ENCODE measurements around the gene MRPL34. TPM values are rescaled to one million over a fixed set of nuclear protein-coding genes. Genes with fewer than 3 reads are reported as not detected.

The MRPL34 gene
- total RNA-seq, 1 donor from 2014 or later: 52.4 TPM

- no peak for DNase-seq
Observed at GRCh38 chr19:17341845-17342244, 36.2 kb downstream of the MRPL34 start.

GRCh38 chr19:17346109-17346671 is 40.5 kb downstream of the MRPL34 start:
- peak; percentile 77 for DNase-seq

GRCh38 chr19:17347361-17347760 is 41.7 kb downstream of the MRPL34 start:
- DNase-seq: peak; percentile 64

- peak; percentile 20 for DNase-seq
Observed at GRCh38 chr19:17347877-17348276, 42.2 kb downstream of the MRPL34 start.

- peak; percentile 92 for DNase-seq
Observed at GRCh38 chr19:17348700-17349099, 43.0 kb downstream of the MRPL34 start.

- DNase-seq: no peak
Observed at GRCh38 chr19:17351815-17352435, 46.3 kb downstream of the MRPL34 start.

GRCh38 chr19:17352608-17353280 is 47.1 kb downstream of the MRPL34 start:
- peak; percentile 20 for DNase-seq

GRCh38 chr19:17353386-17353785 is 47.7 kb downstream of the MRPL34 start:
- DNase-seq: no peak

Other genes with a start within 250 kb of the MRPL34 start
- gene HAUS8, start 230.4 kb upstream of the MRPL34 start, total RNA-seq: 4.1 and 4.6 TPM in 2 replicates
- 53.6 and 62.1 TPM in 2 replicates for gene MYO9B, start 230.1 kb upstream of the MRPL34 start, total RNA-seq
- gene USE1, start 90.5 kb upstream of the MRPL34 start, total RNA-seq: 18.7 and 24.8 TPM in 2 replicates
- 3.8 and 4.4 TPM in 2 replicates for gene OCEL1, start 79.6 kb upstream of the MRPL34 start, total RNA-seq
- gene NR2F6, start 60.0 kb upstream of the MRPL34 start, total RNA-seq: 63.1 and 82.0 TPM in 2 replicates
- gene USHBP1, start 41.1 kb upstream of the MRPL34 start, total RNA-seq: 48.6 and 75.9 TPM in 2 replicates
- 98.2 and 137 TPM in 2 replicates for gene BABAM1, start 38.4 kb upstream of the MRPL34 start, total RNA-seq
- 0.68 and 1.5 TPM in 2 replicates for gene ANKLE1, start 24.0 kb upstream of the MRPL34 start, total RNA-seq
- gene ABHD8, start 2.4 kb upstream of the MRPL34 start, total RNA-seq: 9.5 and 11.7 TPM in 2 replicates
- gene DDA1, start 3.7 kb downstream of the MRPL34 start, total RNA-seq: 20.9 and 39.3 TPM in 2 replicates
- gene ANO8, start 29.0 kb downstream of the MRPL34 start, total RNA-seq: 5.0 and 6.8 TPM in 2 replicates
- gene GTPBP3, start 31.7 kb downstream of the MRPL34 start, total RNA-seq: 12.3 and 14.1 TPM in 2 replicates
- 15.2 and 73.9 TPM in 2 replicates for gene PLVAP, start 71.5 kb downstream of the MRPL34 start, total RNA-seq
- gene CCDC194, start 88.3 kb downstream of the MRPL34 start, total RNA-seq: 0.17 TPM in 1 of 2 replicates, not detected in the other
- 1.8 and 6.5 TPM in 2 replicates for gene BST2, start 99.8 kb downstream of the MRPL34 start, total RNA-seq
- 47.4 and 60.9 TPM in 2 replicates for gene MVB12A, start 114.2 kb downstream of the MRPL34 start, total RNA-seq
- not detected in 2 replicates for gene TMEM221, start 142.8 kb downstream of the MRPL34 start, total RNA-seq
- not detected in 2 replicates for gene NXNL1, start 155.1 kb downstream of the MRPL34 start, total RNA-seq
- 31.7 and 35.5 TPM in 2 replicates for gene SLC27A1, start 164.7 kb downstream of the MRPL34 start, total RNA-seq
- 65.7 and 74.7 TPM in 2 replicates for gene PGLS, start 205.8 kb downstream of the MRPL34 start, total RNA-seq
- gene COLGALT1, start 249.8 kb downstream of the MRPL34 start, total RNA-seq: 105 and 106 TPM in 2 replicates